ENCODE measurements around the gene GPC6.
"Not testable (repeated sequence)": the region's sequence is repeated elsewhere in the genome, so short reads cannot be mapped to it uniquely, and the experiment has no call there.

The GPC6 gene

DNA sequence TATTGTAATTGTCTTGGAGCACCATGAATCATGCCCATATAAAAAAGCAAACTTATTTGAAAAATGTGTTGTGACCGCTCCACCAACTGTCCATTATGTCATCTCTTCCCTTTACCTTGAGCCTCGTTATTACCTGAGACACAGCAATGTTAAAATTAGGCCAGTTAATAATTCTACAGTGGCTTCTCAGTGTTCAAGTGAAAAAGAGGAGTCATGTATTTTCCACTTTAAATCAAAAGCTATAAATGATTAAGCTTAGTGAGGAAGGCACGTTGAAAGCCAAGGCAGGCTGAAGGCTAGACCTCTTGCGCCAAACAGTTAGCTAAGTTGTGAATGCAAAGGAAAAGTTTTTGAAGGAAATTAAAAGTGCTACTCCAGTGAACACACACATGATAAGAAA, 210.5 kb downstream of the GPC6 start:
- ATAC-seq: no peak
- no peak for DNase-seq

DNA sequence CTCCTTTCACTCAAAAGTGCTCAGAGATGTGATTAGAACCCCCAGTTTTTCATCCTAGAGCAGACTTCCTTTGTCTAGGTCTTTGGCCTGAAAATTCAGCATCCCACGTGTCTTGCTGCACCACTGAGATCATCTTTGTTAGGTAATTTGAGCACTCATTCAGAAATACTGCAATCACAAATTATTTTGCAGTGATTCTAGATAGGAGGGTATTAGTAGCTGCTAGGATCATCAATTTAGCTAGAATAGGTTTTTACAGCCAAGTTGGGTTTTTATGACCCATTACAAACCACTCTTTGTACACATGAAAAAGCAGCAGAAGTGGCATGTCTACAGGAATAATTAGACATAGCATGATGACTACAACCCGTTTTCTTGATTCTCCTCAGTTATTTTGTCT, 219.6 kb downstream of the GPC6 start:
- ATAC-seq (no peak), DNase-seq (no peak)

DNA sequence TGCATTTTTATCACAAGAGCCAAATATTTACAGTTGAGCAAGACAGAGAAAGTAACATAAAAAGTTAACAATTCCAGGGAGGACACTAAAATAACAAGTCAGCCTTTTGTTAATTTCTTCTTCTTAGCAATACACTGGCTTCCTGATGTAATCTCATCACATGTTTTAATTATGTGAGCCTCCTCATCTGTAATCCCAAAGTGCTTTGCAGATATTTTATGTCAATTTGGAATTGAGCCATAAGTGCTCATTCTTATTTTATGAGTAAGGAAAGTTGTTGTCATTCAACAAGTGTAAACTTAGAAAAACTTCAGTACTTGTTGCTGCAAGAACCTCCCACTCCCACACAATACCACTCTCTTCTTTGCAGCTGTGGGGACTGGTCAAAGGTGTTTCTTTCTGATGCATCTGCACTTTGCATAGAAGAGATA, 223.6 kb downstream of the GPC6 start:
- no peak for ATAC-seq
- no peak for DNase-seq

DNA sequence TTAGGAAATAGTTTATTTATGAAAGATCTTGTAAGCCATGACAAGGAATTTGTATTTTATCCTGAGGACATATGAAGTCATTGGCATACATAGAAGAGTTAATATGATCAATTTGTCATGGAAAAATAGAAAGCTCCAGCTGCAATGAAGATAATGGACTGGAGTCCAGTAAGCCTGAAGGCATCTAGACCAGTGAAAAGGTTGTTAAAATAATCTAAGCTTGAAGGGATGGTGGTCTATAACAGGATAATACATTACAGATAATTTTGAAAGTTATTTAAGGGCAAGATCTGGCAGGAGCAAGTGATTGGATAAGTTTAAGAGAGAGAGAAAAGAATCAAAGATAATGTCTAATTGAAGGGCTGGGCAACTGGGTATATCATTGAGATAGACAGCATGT, 224.2 kb downstream of the GPC6 start:
- no peak for ATAC-seq
- DNase-seq: no peak

DNA sequence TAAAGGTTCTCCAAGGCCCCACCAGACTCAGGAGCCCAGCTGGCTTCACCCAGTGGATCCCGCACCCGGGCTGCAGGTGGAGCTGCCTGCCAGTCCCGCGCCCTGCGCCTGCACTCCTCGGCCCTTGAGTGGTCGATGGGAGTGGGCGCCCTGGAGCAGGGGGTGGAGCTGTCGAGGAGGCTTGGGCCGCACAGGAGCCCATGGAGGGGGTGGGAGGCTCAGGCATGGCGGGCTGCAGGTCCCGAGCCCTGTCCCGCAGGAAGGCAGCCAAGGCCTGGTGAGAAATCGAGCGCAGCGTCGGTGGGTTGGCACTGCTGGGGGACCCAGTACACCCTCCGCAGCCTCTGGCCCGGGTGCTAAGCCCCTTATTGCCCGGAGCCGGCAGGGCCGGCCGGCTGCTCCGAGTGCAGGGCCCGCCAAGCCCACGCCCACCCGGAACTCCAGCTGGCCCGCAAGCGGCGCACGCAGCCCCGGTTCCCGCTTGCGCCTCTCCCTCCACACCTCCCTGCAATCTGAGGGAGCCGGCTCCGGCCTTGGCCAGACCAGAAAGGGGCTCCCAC, 228.1 kb downstream of the GPC6 start:
- not testable (repeated sequence) for ATAC-seq, DNase-seq

DNA sequence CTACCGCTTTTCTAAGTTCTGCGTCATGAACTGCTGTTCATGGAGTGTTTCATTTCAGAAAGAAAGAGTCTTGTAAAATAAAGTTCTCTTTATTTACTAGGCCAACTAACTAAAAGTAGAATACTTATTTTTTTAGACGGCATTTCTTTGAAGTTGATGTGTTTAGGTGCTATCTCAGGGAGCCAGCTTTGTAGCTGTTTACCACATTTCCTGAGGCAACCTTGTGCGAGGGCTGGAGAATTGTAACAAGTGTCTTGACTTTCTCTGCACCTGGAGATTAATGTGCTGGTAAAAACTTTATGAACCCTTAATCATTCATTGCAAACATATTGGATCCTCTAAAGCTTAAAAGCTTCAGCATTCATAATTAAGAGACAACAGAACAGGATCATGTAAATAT, 229.3 kb downstream of the GPC6 start:
- ATAC-seq (no peak), DNase-seq (no peak)

DNA sequence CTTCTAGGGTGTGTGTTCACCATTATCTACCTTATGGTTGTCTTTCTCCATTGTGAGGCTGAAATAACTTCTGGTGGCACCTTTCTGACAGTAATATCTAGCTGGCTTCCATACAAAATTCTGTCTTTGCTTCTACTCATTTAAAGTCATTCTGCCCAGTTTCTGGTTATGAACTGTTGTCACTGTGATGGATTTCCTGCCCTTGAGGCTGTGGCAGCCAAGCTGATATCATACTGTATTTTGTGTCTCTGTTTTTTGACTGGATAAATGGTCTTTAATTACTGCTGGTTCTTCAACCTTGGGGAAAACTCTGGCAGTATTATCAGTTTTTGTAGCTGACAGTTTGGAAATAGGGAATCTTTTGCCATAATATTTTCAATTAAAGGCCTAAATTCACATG, 233.4 kb downstream of the GPC6 start:
- DNase-seq: no peak
- no peak for ATAC-seq

DNA sequence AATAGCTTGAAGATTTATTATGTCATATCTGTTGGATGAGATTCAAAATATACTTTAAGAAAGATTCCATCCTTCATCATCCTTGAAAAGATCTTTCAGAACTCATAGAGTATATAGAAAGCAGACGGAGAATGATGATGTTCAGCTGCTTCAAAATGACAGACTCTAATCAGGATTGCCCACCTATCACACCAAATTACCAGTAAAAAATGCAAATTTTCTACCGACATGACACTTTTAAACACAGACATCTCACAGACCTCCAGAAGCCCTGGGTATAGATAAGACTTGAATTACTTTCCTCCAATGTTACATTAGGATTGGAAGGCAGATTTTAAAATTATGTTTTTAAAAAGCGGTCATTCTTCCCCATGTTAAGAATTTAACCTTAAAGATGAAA, 235.5 kb downstream of the GPC6 start:
- ATAC-seq (no peak), DNase-seq (no peak)

DNA sequence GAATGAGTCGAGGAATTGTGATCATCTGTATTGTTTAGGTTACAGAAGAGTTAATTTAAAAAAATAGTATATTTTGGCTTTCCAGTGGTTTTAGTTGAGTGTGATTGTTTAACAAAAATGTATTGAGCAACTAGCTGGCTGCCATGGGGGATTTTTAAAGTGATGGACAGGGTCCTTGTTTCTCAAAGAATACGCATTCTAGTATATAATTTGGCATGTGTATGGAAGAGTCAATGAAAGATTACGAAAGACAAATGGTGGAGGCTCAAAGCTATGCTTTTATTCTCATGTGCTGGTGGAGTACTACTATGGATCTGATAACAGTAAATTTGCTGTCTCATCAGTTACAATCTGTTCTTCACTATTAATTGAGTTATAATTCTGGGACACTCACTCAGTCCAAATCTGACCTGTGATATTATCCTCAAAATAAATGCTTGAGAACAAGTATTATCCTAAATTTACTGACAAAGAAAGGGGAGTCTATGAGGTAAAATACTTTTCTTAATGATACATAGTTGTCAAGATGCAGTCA, 240.0 kb downstream of the GPC6 start:
- ATAC-seq (no peak), DNase-seq (no peak)

DNA sequence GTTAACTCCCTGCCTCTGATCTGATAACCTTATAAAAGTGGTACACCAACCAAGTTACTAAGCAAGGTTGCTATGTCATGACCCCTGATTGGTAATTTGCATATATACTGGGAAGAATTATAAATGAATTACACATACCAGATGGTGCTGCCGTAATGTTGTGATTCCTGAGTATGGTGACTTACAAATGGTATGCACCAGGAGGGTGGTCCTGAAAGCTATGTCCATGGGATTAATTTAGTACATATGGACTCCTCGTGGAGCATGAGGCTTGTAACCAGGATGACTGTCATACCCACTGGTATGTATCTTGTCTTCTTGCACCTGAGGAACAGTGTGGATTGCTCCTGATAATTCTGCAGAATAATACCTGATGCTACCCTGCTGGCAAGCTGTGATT, 240.6 kb downstream of the GPC6 start:
- ATAC-seq (no peak), DNase-seq (no peak)

DNA sequence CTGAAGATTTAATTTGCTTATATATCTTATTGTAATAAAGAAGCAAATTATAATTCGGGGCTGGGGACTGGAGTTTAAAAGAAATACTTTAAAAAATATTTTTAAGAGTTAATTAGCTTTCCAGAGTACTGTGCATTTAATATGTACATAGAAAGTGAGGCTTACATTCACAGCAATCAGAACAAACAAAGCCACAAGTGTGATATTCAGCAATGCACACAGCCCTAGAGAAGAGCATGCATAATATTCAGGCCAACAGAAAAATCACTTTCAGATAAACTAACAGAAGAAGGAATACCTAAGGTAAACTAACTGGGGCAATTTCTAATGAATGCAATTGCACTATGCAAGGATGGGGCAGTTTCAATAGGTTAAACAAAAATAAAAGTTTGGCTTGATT, 241.8 kb downstream of the GPC6 start:
- no peak for ATAC-seq

DNA sequence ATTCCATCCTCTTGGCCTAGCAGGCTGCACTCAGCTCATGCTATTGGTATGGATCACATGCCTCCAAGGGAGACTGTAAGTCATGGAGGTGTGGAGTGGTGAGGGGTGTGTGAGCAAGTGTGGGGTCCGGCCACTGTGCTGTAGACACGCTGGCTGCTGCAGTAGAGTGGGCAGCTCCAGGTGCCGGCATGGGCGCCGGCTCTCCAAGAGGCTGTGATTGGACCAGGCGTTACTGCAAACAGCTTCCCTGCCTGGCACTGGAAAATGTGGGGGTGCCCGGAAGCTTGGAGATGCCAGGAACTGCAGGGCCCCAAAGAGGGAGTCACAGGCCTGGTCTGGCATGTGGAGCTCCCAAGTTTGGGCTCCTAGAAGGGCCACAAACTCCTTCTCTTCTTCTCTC, 245.7 kb downstream of the GPC6 start:
- DNase-seq (no peak), ATAC-seq (no peak)

More for the DNA sequence above, 241.8 kb downstream of the GPC6 start:
- no peak for DNase-seq

DNA sequence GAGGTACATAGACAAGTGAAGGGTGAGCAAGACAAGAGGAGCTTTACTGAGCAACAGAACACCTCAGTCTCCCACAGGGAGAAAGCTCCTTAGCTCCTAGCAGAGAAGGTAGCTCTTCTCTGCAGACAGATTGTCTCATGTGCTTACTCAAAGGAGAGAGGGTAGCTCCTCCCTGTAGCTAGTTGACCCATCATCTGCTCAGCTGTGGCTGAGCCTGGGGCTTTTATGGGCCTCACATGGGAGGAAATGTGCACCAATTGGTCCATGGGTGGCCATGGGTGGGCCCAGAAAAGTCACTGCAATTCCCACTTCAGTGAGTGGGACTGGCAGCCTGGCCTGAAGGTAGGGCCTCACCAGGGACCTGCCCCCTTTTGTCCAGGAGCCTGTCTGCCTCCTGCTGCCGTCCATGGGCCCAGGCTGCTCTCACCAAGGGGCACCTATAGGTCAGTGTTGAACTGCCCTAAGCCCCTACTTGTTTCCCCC, 246.2 kb downstream of the GPC6 start:
- DNase-seq (no peak), ATAC-seq (no peak)

DNA sequence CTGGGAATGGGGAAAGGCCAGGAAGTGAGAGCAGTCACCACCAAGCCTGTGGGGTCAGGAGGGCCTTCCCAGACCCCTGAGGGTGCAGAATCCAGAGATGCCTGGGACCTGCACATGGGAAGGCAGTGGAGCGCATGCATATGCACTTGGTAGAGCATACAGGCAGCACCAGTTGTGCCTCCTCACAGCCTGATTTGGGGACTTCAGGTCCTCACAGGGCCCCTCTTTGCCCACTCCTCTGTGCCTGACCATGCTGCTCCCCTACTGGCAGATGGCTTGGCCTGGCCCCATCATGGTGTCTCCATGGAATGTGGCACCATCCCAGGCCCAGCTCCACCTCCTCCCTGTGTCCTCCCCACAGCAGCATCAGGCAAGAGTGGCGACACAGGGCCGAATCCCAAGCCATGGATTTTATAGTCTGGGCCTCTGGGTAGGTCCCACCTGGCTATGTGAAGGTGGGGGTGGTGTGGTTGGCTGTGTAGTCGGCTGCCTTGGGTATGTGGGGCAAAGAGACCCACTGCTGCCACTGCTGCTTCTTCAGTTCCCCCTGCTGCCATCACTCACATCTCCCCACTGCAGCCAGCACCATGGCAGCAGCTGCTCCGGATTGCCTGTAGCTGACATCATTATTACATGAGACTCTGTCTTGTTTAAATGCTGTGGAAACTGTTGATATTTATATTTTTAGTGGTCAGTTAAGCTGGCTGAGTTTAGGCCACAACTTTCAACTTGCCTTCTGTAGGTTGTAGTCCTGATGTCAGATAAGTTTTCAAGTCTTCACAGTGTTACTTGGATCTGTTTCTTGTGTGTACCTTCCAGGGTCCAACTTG, 247.0 kb downstream of the GPC6 start:
- ATAC-seq (no peak), DNase-seq (no peak)

DNA sequence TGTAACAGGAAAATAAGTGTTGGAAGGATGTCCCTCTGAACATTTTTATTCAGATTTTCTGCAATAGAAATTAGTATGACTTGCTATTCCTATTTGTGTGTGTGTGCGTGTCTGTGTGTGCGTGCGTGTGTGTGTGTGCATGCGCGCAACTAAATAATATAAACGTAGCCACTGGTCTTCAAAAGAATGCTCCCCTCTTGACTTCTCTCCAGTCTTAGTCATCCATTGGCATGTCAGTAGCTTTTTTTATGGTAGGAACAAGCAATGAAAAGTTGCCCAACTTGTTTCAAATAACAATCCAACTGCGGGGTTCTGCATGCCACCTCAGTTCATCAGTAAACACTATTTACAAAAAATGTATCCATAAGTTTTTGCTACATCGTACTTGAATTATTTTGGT, 249.6 kb downstream of the GPC6 start:
- no peak for ATAC-seq
- DNase-seq: no peak

DNA sequence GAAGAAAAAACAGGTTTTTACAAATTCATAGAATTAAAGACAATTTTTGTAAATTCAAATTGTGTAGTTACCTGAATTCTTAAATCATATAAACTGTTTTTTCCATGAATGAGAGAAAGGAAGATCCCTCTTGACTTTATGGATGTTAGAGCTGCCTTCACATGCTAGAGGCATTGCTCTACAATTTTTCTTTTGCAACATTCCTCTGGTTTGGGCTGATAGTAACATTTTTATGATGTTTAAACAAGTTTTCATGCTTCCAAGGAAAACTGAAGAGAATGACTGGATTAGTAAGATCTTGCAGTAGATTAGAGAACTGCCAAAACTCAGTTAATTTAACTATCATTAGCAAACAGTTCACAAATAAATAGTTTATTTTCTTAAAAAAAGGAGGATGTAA, 250.6 kb downstream of the GPC6 start:
- DNase-seq (no peak), ATAC-seq (no peak)

DNA sequence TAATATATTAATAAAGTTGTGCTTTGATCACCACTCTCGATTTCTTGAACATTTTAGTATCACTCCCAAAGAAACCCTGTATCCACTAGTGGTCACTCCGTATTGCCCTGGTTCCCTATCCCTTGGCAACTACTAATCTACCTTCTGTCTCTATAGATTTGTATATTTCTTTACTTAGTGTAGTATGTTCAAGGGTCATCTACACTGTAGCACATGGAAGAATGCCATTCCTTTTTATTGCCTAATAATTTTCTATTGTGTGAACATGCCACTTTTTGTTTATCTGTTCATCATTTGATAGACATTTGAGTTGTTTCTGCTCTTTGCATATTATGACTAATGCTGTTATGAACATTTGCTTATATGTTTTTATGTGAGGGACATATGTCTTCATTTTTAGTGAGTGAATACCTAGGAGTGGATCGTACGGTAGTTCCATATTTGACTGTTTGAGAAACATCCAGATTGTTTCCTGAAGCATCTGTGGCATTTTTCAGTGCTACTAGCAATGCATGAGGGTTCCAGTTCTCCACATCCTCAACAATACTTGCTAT, 254.0 kb downstream of the GPC6 start:
- DNase-seq: no peak
- ATAC-seq: no peak

DNA sequence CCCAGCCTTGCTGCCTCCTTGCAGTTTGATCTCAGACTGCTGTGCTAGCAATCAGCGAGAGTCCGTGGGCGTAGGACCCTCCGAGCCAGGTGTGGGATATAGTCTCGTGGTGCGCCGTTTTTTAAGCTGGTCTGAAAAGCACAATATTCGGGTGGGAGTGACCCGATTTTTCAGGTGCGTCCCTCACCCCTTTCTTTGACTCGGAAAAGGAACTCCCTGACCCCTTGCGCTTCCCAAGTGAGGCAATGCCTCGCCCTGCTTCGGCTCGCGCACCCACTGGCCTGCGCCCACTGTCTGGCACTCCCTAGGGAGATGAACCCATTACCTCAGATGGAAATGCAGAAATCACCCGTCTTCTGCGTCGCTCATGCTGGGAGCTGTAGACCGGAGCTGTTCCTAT, 269.5 kb downstream of the GPC6 start:
- ATAC-seq, DNase-seq: not testable (repeated sequence)

DNA sequence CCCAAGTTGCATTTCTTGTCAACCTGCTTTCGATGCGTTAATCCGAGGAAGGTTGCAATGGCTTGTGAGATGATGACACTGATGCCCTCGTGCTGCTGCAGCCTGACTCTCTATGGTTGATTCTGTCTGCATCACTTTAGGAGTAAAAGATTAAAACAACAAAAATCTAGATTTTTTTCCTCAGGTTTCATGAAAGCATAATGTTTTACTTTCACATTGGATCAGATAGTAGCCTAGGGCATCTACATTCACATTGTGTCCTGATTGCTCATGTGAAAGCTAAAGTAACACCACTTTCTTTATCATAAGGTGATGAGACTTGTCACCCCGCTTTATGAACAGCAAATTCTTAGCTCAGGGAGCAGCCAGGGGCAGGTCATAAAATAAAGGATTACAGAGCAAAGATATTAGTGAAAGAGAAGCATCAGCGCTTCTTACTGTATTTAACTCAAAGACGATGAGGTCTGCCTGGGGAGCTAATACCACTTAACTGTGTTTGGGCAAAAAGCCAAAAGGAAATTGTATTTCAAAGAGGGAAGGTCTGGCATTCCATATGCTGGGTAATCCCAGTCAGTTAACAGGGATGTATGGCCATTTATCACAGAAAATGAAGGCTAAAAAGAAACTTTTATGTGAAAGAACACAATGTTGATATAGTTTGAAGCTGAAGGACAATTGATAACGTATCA, 270.5 kb downstream of the GPC6 start:
- ATAC-seq (no peak), DNase-seq (no peak)

DNA sequence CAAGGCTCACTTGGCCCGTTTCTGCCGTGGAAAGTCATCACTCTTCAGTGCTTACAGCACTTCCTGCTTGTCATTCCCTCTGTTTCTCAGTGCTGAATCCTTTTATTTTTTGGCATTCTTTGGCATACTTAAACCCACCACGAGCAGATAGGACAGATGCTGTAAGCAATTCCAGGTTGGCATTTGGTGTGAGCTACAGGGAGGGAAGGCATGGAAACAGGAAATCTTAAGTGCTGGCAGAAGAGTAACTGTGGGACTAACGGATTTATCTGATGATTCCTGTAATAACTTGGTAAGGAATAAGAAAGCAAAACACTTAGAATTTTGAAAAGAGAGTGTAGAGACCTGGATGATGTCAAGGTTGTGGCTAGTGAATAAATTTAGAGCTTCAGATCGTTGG, 273.4 kb downstream of the GPC6 start:
- DNase-seq (no peak), ATAC-seq (no peak)

DNA sequence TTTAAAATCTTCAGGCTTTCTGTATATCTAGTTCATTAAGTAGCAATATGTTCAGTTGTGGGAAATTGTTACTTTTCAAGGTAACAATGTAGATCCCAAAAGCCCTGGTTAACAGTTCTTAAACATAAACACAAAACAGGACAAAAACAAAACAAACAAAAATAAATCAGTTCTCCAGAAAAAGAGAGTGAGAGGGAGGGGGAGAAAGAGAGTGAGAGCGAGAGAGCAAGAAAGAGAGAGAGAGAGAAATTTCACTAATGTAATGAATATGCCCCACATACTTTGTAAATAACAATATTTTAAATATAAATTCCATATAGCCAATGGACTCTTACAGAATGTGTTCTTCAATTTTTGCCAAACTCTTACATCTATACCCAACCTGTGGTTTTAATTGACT, 275.5 kb downstream of the GPC6 start:
- DNase-seq: no peak
- ATAC-seq: no peak

DNA sequence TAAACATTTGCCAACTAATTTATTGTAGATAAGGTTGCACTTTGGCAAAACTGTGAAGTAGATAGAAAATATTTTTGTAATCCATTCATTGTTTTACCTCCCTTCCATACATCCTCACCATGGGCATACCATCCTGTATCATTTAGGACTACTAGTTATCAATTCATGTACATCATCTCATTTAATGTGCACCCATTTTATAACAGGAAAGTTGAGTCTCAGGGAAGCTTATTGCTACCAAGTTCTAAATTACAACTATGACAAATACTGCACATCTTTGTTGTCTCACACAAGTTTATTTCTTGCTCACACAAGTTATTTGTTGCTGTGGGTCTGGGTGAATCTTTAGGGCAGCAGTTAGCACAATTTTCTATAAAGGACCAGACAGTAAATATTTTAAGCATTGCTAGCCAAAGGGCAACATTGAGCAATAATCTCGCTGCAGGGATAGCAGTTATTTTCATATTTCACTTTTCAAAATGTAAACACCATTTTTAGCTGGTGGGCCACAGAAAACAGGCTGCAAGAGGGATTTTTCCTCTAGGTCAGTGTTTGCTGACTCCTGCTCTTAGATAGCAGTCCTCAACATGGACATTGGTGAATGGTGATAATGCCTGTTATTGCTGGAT, 276.5 kb downstream of the GPC6 start:
- no peak for ATAC-seq
- DNase-seq: no peak

Data from stimulated activated naive CD8-positive, alpha-beta T cell treated with anti-CD3 and anti-CD28 coated beads, Interleukin-15, Interleukin-2, amounts not matched to agents 100 U/mL and 50 U/mL, for 24 hours (primary cell).